ENCODE data around the gene IRX2. TPM values are rescaled to one million over a fixed set of nuclear protein-coding genes. Genes with fewer than 3 reads are reported as not detected.

Gene IRX2
- total RNA-seq, 4 donors from 2014 or later: 31.6 to 70.2 (median 48.9) TPM

DNA sequence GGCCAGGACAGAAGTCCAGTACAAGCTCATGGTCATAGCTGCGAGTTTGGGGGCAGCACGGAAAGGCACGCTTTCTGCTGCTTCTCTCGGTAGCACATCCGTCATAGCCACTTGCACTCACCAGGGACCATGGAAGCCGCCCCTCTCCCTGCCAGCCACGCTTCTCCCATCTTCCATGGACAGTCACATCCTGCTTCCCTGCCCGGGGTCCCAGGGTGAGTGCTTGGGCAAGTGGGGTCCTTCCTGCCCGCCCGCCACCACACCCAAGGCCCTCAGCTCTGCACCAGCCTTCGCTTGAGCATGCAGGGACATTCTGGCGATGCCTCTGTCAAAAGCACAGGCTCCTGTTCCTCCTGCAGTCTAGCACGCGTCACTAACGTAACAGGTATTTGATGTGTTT is 13.1 kb upstream of the IRX2 start:
- DNase-seq (ENCODE audit: low spot score in 2 of 2): no peak
- no peak overlapping the region for H3K4me3 ChIP-seq (ENCODE audit: low read depth, poor library complexity, severe bottlenecking)
- no peak for TF ChIP-seq POLR2A (IDR thresholded peaks at IDR 0.05)
- TF ChIP-seq, protein P1, sequence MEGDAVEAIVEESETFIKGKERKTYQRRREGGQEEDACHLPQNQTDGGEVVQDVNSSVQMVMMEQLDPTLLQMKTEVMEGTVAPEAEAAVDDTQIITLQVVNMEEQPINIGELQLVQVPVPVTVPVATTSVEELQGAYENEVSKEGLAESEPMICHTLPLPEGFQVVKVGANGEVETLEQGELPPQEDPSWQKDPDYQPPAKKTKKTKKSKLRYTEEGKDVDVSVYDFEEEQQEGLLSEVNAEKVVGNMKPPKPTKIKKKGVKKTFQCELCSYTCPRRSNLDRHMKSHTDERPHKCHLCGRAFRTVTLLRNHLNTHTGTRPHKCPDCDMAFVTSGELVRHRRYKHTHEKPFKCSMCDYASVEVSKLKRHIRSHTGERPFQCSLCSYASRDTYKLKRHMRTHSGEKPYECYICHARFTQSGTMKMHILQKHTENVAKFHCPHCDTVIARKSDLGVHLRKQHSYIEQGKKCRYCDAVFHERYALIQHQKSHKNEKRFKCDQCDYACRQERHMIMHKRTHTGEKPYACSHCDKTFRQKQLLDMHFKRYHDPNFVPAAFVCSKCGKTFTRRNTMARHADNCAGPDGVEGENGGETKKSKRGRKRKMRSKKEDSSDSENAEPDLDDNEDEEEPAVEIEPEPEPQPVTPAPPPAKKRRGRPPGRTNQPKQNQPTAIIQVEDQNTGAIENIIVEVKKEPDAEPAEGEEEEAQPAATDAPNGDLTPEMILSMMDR (IDR thresholded peaks at IDR 0.05): no peak
- WGBS, 2 donors: 87 to 92% methylated on average over 14 to 15 of the region's 15 CpGs
- intact Hi-C loops (cut with DNase I; ENCODE audit: low total_unique reads): no loop called here

DNA sequence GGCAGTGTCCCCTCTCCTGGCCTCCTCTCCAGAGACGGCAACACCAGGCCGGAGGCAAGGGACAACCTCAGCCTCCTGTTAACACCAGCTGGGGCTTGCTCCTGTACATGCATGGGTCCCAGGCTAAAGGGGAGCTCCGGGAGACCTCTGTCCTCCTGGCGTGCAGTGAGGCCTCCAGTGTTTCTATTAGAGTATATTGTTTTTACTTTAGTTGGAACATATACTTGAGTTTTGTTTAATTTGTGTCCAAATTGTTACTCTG is 12.0 kb upstream of the IRX2 start:
- H3K4me3 ChIP-seq (ENCODE audit: low read depth, poor library complexity, severe bottlenecking): no peak overlapping the region
- TF ChIP-seq, protein P1 (IDR thresholded peaks at IDR 0.05): no peak
- no peak for TF ChIP-seq POLR2A (IDR thresholded peaks at IDR 0.05)
- no peak for DNase-seq (ENCODE audit: low spot score in 2 of 2)
- intact Hi-C loops (cut with DNase I; ENCODE audit: low total_unique reads): no loop called here
- 90 to 98% methylated on average over 4 of the region's 4 CpGs for WGBS, 2 donors

DNA sequence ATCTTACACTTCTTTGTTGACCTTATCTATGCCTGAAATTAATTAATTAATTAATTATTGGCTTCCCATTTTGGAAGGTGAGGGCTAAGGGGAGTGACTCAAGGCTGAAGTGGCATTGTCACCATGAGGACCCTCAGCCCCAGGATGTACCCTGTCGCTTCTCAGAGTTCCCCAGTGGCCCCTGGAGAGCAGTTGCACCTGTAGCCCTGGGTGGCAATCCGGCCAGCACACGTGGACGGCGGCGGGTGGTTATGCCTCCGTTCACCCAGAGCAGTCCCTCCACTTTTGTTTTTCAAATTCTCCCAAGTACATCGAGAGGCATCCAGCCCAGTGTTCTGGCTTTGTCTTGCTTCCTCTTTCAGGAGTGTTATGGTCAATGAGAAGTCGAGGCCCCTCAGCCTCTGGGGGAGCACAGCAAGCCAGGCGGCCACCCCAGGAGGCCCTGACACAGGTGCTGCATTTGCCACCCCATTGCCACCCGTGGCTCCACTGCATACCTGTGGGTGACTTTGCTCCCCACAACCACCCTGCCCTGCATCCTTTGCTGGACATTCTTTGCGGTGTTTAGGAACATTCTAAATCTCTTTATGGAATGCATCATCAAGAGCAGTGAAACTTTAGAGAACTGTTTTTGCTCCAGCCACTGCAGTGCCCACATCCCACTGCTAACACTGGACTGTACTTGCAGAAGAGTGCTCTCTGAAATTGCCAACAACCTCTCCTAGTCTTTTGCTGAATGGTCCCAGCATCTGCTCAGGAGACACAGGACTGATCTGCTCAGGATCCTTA is 11.5 kb upstream of the IRX2 start:
- intact Hi-C loops (cut with DNase I; ENCODE audit: low total_unique reads): no loop called here
- H3K4me3 ChIP-seq (ENCODE audit: low read depth, poor library complexity, severe bottlenecking): no peak overlapping the region
- DNase-seq (ENCODE audit: low spot score in 2 of 2): no peak
- 82 to 88% methylated on average over 12 of the region's 12 CpGs for WGBS, 2 donors
- no peak for TF ChIP-seq POLR2A (IDR thresholded peaks at IDR 0.05)
- TF ChIP-seq, protein P1 (IDR thresholded peaks at IDR 0.05): no peak

DNA sequence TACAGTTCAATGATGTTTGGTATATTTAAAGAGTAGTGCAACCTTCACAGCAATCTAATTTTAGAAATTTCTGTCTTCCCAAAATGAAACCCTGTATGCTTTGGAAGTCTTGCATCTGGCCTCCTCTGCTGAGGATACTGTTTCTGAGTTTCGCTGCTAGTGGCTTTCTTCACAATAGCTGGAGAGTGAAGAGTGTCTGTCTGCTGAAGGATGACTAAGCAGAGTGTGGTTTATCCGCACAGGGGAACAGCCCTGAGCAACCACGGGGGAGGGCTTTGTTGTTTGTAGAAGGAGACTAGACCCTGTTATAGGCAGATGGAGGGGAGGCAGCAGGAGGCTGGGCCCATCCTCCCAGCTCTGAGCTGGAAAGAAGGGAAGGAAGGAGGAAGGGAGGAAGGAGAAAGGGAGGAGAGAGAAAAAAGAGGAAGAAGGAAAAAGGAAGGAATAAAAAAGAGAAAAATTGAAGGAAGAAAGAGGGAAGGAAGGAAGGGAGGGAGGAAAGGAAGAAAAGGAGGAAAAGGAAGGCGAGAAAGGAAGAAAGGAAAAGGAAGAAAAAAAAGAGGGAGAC is 10.5 kb upstream of the IRX2 start:
- DNase-seq (ENCODE audit: low spot score in 2 of 2): no peak
- TF ChIP-seq, protein P1 (IDR thresholded peaks at IDR 0.05): no peak
- no peak for TF ChIP-seq POLR2A (IDR thresholded peaks at IDR 0.05)
- intact Hi-C loops (cut with DNase I; ENCODE audit: low total_unique reads): no loop called here
- H3K4me3 ChIP-seq (ENCODE audit: low read depth, poor library complexity, severe bottlenecking): no peak overlapping the region
- WGBS, 2 donors: 50 to 52% methylated on average over 4 of the region's 4 CpGs

DNA sequence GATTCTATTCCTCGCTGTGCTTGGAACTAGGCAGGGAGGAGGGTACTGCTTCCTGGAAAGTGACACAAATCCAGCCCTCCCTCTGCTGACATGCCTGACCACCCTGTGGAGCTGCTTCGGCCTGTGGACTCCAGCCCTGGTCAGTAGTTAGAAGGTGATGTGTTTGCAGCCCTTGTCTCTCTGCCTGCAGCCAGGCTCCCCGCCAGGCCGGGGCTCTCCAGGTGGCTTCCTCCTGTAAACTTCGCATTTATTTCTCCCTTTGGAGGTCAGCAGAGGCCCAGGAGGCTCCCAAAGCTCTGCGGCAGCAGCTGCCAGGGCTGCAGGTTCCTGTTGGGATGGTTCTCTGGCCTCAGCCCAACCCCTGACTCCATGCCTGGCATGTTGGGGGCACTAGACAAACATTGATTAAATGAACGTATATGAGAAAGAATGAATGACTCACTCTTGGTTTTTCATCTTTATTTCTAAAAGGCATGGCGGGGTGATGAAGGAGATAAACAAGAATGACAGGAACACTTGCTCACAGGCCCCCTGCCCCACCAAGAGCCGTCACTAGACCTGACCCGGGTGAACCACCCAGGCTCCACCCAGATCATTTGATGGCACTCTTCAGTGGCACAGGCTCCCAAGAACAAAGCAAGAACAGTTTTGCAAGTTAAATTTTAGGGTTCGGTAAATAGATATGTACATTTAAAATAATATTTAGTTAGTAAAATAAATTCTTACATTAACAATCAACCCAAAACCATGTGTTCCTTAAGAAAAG is 8.4 kb upstream of the IRX2 start:
- no peak overlapping the region for H3K4me3 ChIP-seq (ENCODE audit: low read depth, poor library complexity, severe bottlenecking)
- 88 to 90% methylated on average over 11 of the region's 11 CpGs for WGBS, 2 donors
- intact Hi-C loops (cut with DNase I; ENCODE audit: low total_unique reads): no loop called here
- TF ChIP-seq POLR2A (IDR thresholded peaks at IDR 0.05): no peak
- TF ChIP-seq, protein P1 (IDR thresholded peaks at IDR 0.05): no peak
- DNase-seq (ENCODE audit: low spot score in 2 of 2): no peak
